H7 (cell line): Measurements from ENCODE around the gene BPTF. TPM values are rescaled to one million over a fixed set of nuclear protein-coding genes. Genes with fewer than 3 reads are reported as not detected.
"Not testable (repeated sequence)": the region's sequence is repeated elsewhere in the genome, so short reads cannot be mapped to it uniquely, and the experiment has no call there.

Source experiments
- DNase-seq: peaks from one replicate; pipeline ENCODE4 v3.0.0; 2012
- H3K27me3 ChIP-seq: 2 replicates; pipeline ENCODE4 v1.6.0; 2011; ENCODE audit warnings: mild to moderate bottlenecking, low read length; ENCODE audit not compliant: control insufficient read depth, insufficient read depth
- H3K36me3 ChIP-seq: replicated peaks from 2 replicates; pipeline ENCODE4 v1.5.1; 2011; ENCODE audit warnings: low read length; ENCODE audit not compliant: control insufficient read depth, insufficient read depth
- H3K4me3 ChIP-seq: 2 replicates; pipeline ENCODE4 v1.5.1; 2011; ENCODE audit warnings: low read depth, mild to moderate bottlenecking, control low read depth, low read length, moderate library complexity; ENCODE audit not compliant: insufficient read depth
- total RNA-seq: library from RNA; depleted of rRNA; stranded (reverse); fragments of >200 nt; shearing (Covaris generic); gene quantifications from 2 replicates; pipeline ENCODE4 v1.2.3, GENCODE V29; 2014; rRNA removed

BPTF gene
- total RNA-seq, 1 experiment from 2014 or later, result 52.2 TPM

- no peak overlapping the region for H3K4me3 ChIP-seq
- no peaks in the 10 kb centered on the region for H3K27me3 ChIP-seq
- DNase-seq, result no peak
- no peaks in the 10 kb centered on the region for H3K36me3 ChIP-seq
These were observed 189.9 kb downstream of the BPTF start for GRCh38 chr17:68015081-68015723.

GRCh38 chr17:68016838-68017237 lies 191.5 kb downstream of the BPTF start:
- DNase-seq, result no peak
- no peaks in the 10 kb centered on the region for H3K36me3 ChIP-seq
- no peaks in the 10 kb centered on the region for H3K27me3 ChIP-seq
- no peak overlapping the region for H3K4me3 ChIP-seq

- H3K4me3 ChIP-seq, DNase-seq, H3K27me3 ChIP-seq: not testable (repeated sequence)
These were observed 193.2 kb downstream of the BPTF start for GRCh38 chr17:68018493-68018892.

GRCh38 chr17:68019336-68019674 lies 194.0 kb downstream of the BPTF start:
- no peaks in the 10 kb centered on the region for H3K27me3 ChIP-seq
- no peak overlapping the region for H3K4me3 ChIP-seq
- H3K36me3 ChIP-seq, result no peaks in the 10 kb centered on the region
- DNase-seq, result no peak

More at GRCh38 chr17:68018493-68018892, 193.2 kb downstream of the BPTF start:
- not testable (repeated sequence) for H3K36me3 ChIP-seq

GRCh38 chr17:68019675-68020408 lies 194.5 kb downstream of the BPTF start:
- Histone ChIP-seq H3K36me3 (no peaks in the 10 kb centered on the region), H3K27me3 (no peaks in the 10 kb centered on the region), H3K4me3 (peak overlapping the region; percentile 64)
- peak; percentile 97 for DNase-seq

- H3K4me3 ChIP-seq, result peak overlapping the region; percentile 64
- no peaks in the 10 kb centered on the region for H3K27me3 ChIP-seq
- no peak for DNase-seq
- H3K36me3 ChIP-seq, result no peaks in the 10 kb centered on the region
These were observed 195.1 kb downstream of the BPTF start for GRCh38 chr17:68020409-68020756.

- not testable (repeated sequence) for H3K27me3 ChIP-seq, H3K36me3 ChIP-seq, DNase-seq
- peak overlapping the region; percentile 64 for H3K4me3 ChIP-seq
These were observed 195.5 kb downstream of the BPTF start for GRCh38 chr17:68020791-68021190.

GRCh38 chr17:68021963-68022362 lies 196.7 kb downstream of the BPTF start:
- no peak overlapping the region for H3K4me3 ChIP-seq
- no peaks in the 10 kb centered on the region for H3K27me3 ChIP-seq
- DNase-seq, result no peak
- no peaks in the 10 kb centered on the region for H3K36me3 ChIP-seq

GRCh38 chr17:68022547-68022946 lies 197.2 kb downstream of the BPTF start:
- not testable (repeated sequence) for H3K27me3 ChIP-seq, DNase-seq, H3K4me3 ChIP-seq, H3K36me3 ChIP-seq

GRCh38 chr17:68029512-68030215 lies 204.4 kb downstream of the BPTF start:
- H3K27me3 ChIP-seq, result no peaks in the 10 kb centered on the region
- no peak overlapping the region for H3K4me3 ChIP-seq
- no peaks in the 10 kb centered on the region for H3K36me3 ChIP-seq
- no peak for DNase-seq

Other genes with a start within 250 kb of the BPTF start
- 90.1 and 94.9 TPM in 2 replicates for gene NOL11, start 107.6 kb upstream of the BPTF start, total RNA-seq
- 55.8 and 57.0 TPM in 2 replicates for gene C17orf58, start 171.0 kb downstream of the BPTF start, total RNA-seq
- 390 and 410 TPM in 2 replicates for gene KPNA2, start 210.2 kb downstream of the BPTF start, total RNA-seq